GM12801 (cell line): Measurements from ENCODE around the gene TMIGD2.

Experiments used
- CTCF ChIP-seq: IDR thresholded peaks from one replicate; pipeline ENCODE4 v1.5.1; 2011; ENCODE audit warnings: control low read depth; ENCODE audit not compliant: insufficient read length; ENCODE audit errors: extremely low read depth

TMIGD2 gene

GRCh38 chr19:4302243-4302640 lies at the start of gene TMIGD2:
Gene TMIGD2, minus strand, starts transcription at chr19:4302389. Its CDS starts 4 bp downstream, at chr19:4302385.
- TF ChIP-seq CTCF, result no peak

GRCh38 chr19:4350726-4351125 lies 48.5 kb upstream of the TMIGD2 start:
- TF ChIP-seq CTCF, result no peak

GRCh38 chr19:4350111-4350510 lies 47.9 kb upstream of the TMIGD2 start:
- TF ChIP-seq CTCF, result no peak

GRCh38 chr19:4347521-4347920 lies 45.3 kb upstream of the TMIGD2 start:
- TF ChIP-seq CTCF, result no peak

GRCh38 chr19:4346020-4346383 lies 43.8 kb upstream of the TMIGD2 start:
- TF ChIP-seq CTCF, result no peak

- TF ChIP-seq CTCF, result no peak
Measured at GRCh38 chr19:4345342-4346019, 43.3 kb upstream of the TMIGD2 start.

GRCh38 chr19:4343370-4344307 lies 41.5 kb upstream of the TMIGD2 start, which contains the start of gene MPND:
Gene MPND, plus strand, starts transcription at chr19:4343562. Its CDS starts 32 bp downstream, at chr19:4343594.
- TF ChIP-seq CTCF, result no peak
